Measurements from ENCODE around the gene INTS4.

- TF ChIP-seq SUZ12 (IDR thresholded peaks at IDR 0.05), result no peak
- TF ChIP-seq ELF4 (IDR thresholded peaks at IDR 0.05), result no peak
- TF ChIP-seq FOXA1 (IDR thresholded peaks at IDR 0.05), result no peak
Measured at GRCh38 chr11:77842441-77843121, 151.9 kb downstream of the INTS4 start.
